ENCODE data around the gene LRRC72.

GRCh38 chr7:16558761-16559302, 32.2 kb downstream of the LRRC72 start:
- TF ChIP-seq CTCF (IDR thresholded peaks at IDR 0.05) (no peak), POLR2AphosphoS5 (IDR thresholded peaks at IDR 0.05; ENCODE audit: low read depth, low read length) (no peak), SIN3A (IDR thresholded peaks at IDR 0.05; ENCODE audit: borderline replicate concordance, insufficient read depth, low read depth, low read length) (no peak), REST (IDR thresholded peaks at IDR 0.05; ENCODE audit: insufficient read depth in 1 of 2, low read depth in 2 of 2, low read length in 1 of 2) (no peak)
